Fibroblast of lung (primary cell): ENCODE results near the gene RNF157.
A peak's percentile ranks its signal among the peaks of the same experiment; 100 is the strongest.

Experiments used
- CTCF ChIP-seq, 2 donors: IDR thresholded peaks in 1 of 2; conservative IDR thresholded peaks in 1 of 2; 1 replicate in 1 of 2; 2 replicates in 1 of 2; pipeline ENCODE4 v1.5.1; 2011 to 2012; ENCODE audit warnings: low read length in 2 of 2, control low read depth in 1 of 2, inconsistent platforms in 1 of 2, low read depth in 1 of 2, mild to moderate bottlenecking in 1 of 2
- EZH2 ChIP-seq: IDR thresholded peaks from 2 replicates; pipeline ENCODE4 v1.5.1; 2012; ENCODE audit warnings: low read length, control low read depth, mild to moderate bottlenecking; ENCODE audit errors: missing control alignments

- TF ChIP-seq CTCF (conservative IDR thresholded peaks at IDR 0.05 in 1 of 2, IDR thresholded peaks at IDR 0.05 in 1 of 2; ENCODE audit: low read depth in 1 of 2, low read length in 2 of 2) (no peak), EZH2 (peak; percentile 90)
These were observed 587 bp downstream of the RNF157 start for GRCh38 chr17:76239538-76240274.
